HCT116 (cell line): ENCODE data around the gene STON2. TPM values are rescaled to one million over a fixed set of nuclear protein-coding genes. Genes with fewer than 3 reads are reported as not detected.

Experiments used
- ATAC-seq: fragments of 200-7000 bp; cut with Tn5 transposase; 2 replicates; pipeline ENCODE4 v1.9.1; 2020; ENCODE audit warnings: mild to moderate bottlenecking, moderate library complexity
- BruUV-seq: library from RNA; stranded (reverse); fragments of 400-500 nt; replicated peaks from 2 replicates; lab custom pipeline; 2021; lab: Mats Ljungman, UMichigan
- CTCF ChIA-PET: fragments of 300-600 bp; sonication (Branson Sonifier 250); formaldehyde crosslinking; loops from one replicate; lab custom pipeline; 2021; ENCODE audit warnings: antibody characterized with exemption; lab: Charles Lee
- POLR2A ChIA-PET: fragments of 300-600, 350-600 bp; sonication (Branson Sonifier 250); formaldehyde crosslinking; loops from one replicate; lab custom pipeline; 2021; ENCODE audit warnings: antibody characterized with exemption; lab: Charles Lee
- RAD21 ChIA-PET, 2 experiments: fragments of 300-600 bp; sonication (Branson Sonifier 250); formaldehyde crosslinking; loops; one replicate each; lab custom pipeline; 2023; ENCODE audit warnings: low total read pairs in 2 of 2; ENCODE audit not compliant: uncharacterized antibody in 2 of 2, unreplicated experiment in 2 of 2, low non-redundant PET in 1 of 2; lab: Charles Lee
- DNase-seq: peaks from one replicate; pipeline ENCODE4 v3.0.0-alpha.2; 2010; ENCODE audit warnings: low read depth, low spot score
- H2AFZ ChIP-seq: fragments of 200-600 bp; shearing (Covaris generic), sonication (generic); 2 replicates; pipeline ENCODE4 v1.6.1; 2017; ENCODE audit warnings: low read depth, mixed run types, mixed read lengths, antibody characterized with exemption, low read length; ENCODE audit not compliant: poor library complexity, severe bottlenecking
- H3K27ac ChIP-seq: 2 replicates; pipeline ENCODE4 v1.5.1; 2012; ENCODE audit warnings: low read depth, low read length
- H3K27me3 ChIP-seq: fragments of 200-600 bp; sonication (generic); 2 replicates; pipeline ENCODE4 v1.6.1; 2016; ENCODE audit warnings: mixed run types, low read length, mixed read lengths; ENCODE audit not compliant: insufficient read depth
- H3K36me3 ChIP-seq, 2 experiments: fragments of 200-500 bp in 1 of 2; fragments of 200-600 bp in 1 of 2; sonication (Bioruptor generic) in 1 of 2; sonication (generic) in 1 of 2; 2 replicates each; pipeline versions ENCODE4 v1.5.1 to v1.6.1; 2014 to 2016; ENCODE audit warnings: low read length in 2 of 2, inconsistent platforms in 1 of 2, mixed read lengths in 1 of 2, mixed run types in 1 of 2; ENCODE audit not compliant: insufficient read depth in 2 of 2, control insufficient read depth in 1 of 2
- H3K4me1 ChIP-seq, 2 experiments: fragments of 200-600 bp in 1 of 2; sonication (generic) in 1 of 2; 2 replicates each; pipeline versions ENCODE4 v1.5.1 to v1.6.1; 2012 to 2017; ENCODE audit warnings: low read length in 2 of 2, inconsistent platforms in 1 of 2, mild to moderate bottlenecking in 1 of 2, mixed read lengths in 1 of 2, mixed run types in 1 of 2, moderate library complexity in 1 of 2; ENCODE audit not compliant: insufficient read depth in 2 of 2, control insufficient read depth in 1 of 2
- H3K4me2 ChIP-seq: fragments of 200-600 bp; sonication (generic); 2 replicates; pipeline ENCODE4 v1.6.1; 2017; ENCODE audit warnings: mixed run types, low read length, mixed read lengths
- H3K4me3 ChIP-seq, 2 experiments: fragments of 200-600 bp in 1 of 2; sonication (generic) in 1 of 2; replicated peaks in 1 of 2; 2 replicates each; pipeline ENCODE4 v1.5.1; 2011 to 2016; ENCODE audit warnings: low read length in 2 of 2, control low read depth in 1 of 2, low read depth in 1 of 2, mild to moderate bottlenecking in 1 of 2, mixed read lengths in 1 of 2, mixed run types in 1 of 2
- H3K79me2 ChIP-seq: fragments of 200-600 bp; sonication (generic); 2 replicates; pipeline ENCODE4 v1.6.1; 2017; ENCODE audit warnings: mild to moderate bottlenecking, mixed run types, low read length, moderate library complexity, mixed read lengths; ENCODE audit not compliant: insufficient read depth
- H3K9ac ChIP-seq: fragments of 200-600 bp; sonication (generic); 2 replicates; pipeline ENCODE4 v1.6.1; 2016; ENCODE audit warnings: low read length, mixed read lengths
- H3K9me2 ChIP-seq: fragments of 200-600 bp; sonication (generic), shearing (Covaris generic); 2 replicates; pipeline ENCODE4 v1.6.1; 2017; ENCODE audit warnings: mixed run types, mild to moderate bottlenecking, moderate library complexity; ENCODE audit not compliant: insufficient read depth
- H3K9me3 ChIP-seq, 2 experiments: fragments of 200-500 bp in 1 of 2; fragments of 200-600 bp in 1 of 2; sonication (Bioruptor generic) in 1 of 2; sonication (generic) in 1 of 2; 2 replicates each; pipeline ENCODE4 v1.6.1; 2014 to 2017; ENCODE audit warnings: low read length in 2 of 2, mixed read lengths in 2 of 2, inconsistent platforms in 1 of 2, low read depth in 1 of 2, mild to moderate bottlenecking in 1 of 2, mixed run types in 1 of 2, moderate library complexity in 1 of 2; ENCODE audit not compliant: control insufficient read depth in 1 of 2, insufficient read depth in 1 of 2
- H4K20me1 ChIP-seq: fragments of 200-600 bp; sonication (generic), shearing (Covaris generic); 2 replicates; pipeline ENCODE4 v1.6.1; 2017; ENCODE audit warnings: mixed run types, mild to moderate bottlenecking, moderate library complexity; ENCODE audit not compliant: insufficient read depth
- ATF3 ChIP-seq: IDR thresholded peaks from 2 replicates; pipeline ENCODE4 v1.6.1; 2012
- CEBPB ChIP-seq: IDR thresholded peaks from 2 replicates; pipeline ENCODE4 v1.6.1; 2012; ENCODE audit warnings: low read depth
- EGR1 ChIP-seq: IDR thresholded peaks from 2 replicates; pipeline ENCODE4 v1.6.1; 2012; ENCODE audit warnings: low read depth
- MAX ChIP-seq: IDR thresholded peaks from 2 replicates; pipeline ENCODE4 v1.6.1; 2012
- POLR2A ChIP-seq: IDR thresholded peaks from 2 replicates; pipeline ENCODE4 v1.7.0; 2011; ENCODE audit warnings: borderline replicate concordance; ENCODE audit not compliant: insufficient read depth, insufficient read length; ENCODE audit errors: extremely low read depth
- RAD21 ChIP-seq: IDR thresholded peaks from 2 replicates; pipeline ENCODE4 v1.6.1; 2012; ENCODE audit warnings: low read depth, mild to moderate bottlenecking
- SP1 ChIP-seq: IDR thresholded peaks from 2 replicates; pipeline ENCODE4 v1.6.1; 2012; ENCODE audit warnings: low read depth
- ZFX ChIP-seq: fragments of 450-650 bp; IDR thresholded peaks from 2 replicates; pipeline ENCODE4 v1.6.1; 2017
- ZNF274 ChIP-seq: fragments of 200-500 bp; sonication (Bioruptor generic); IDR thresholded peaks from 2 replicates; pipeline ENCODE4 v1.6.1; 2014; ENCODE audit warnings: mild to moderate bottlenecking, low read depth, low read length, inconsistent platforms
- intact Hi-C: fragments of 100-400 bp; cut with micrococcal nuclease; formaldehyde crosslinking; loops from 2 replicates; pipeline ENCODE4 v1.10.0; 2022
- total RNA-seq: library from RNA; stranded (reverse); gene quantifications from one replicate; pipeline ENCODE4 v1.2.1, GENCODE V29; 2021; ENCODE audit not compliant: unreplicated experiment

Gene STON2
- total RNA-seq, 1 experiment from 2014 or later: 4.1 TPM

GRCh38 chr14:81312289-81312876 is 87.7 kb downstream of the STON2 start:
- H3K79me2 ChIP-seq: no peaks in the 10 kb centered on the region
- H3K36me3 ChIP-seq: no peaks in the 10 kb centered on the region
- no peak overlapping the region for H3K4me2 ChIP-seq
- DNase-seq: no peak
- TF ChIP-seq SP1 (no peak), RAD21 (no peak), ZNF274 (no peak), CEBPB (no peak), POLR2A (no peak)
- intact Hi-C loops: no loop called here
- no peak overlapping the region for H3K9ac ChIP-seq
- ChIA-PET POLR2A (no interaction called here), CTCF (no interaction called here), RAD21 (no interaction called here)
- no TSS peak for BruUV-seq
- no peaks in the 10 kb centered on the region for H4K20me1 ChIP-seq
- no peak overlapping the region for H3K27ac ChIP-seq
- no peaks in the 10 kb centered on the region for H3K9me2 ChIP-seq
- no peaks in the 10 kb centered on the region for H3K4me1 ChIP-seq
- no peak overlapping the region for H3K4me3 ChIP-seq
- no peaks in the 10 kb centered on the region for H3K27me3 ChIP-seq
- no peak for ATAC-seq
- no peaks in the 10 kb centered on the region for H3K9me3 ChIP-seq
- H2AFZ ChIP-seq: no peak overlapping the region

- H3K9me3 ChIP-seq: no peaks in the 10 kb centered on the region
- no peak overlapping the region for H3K4me2 ChIP-seq
- no peak for DNase-seq
- no peak overlapping the region for H2AFZ ChIP-seq
- ChIA-PET POLR2A (no interaction called here), CTCF (no interaction called here), RAD21 (no interaction called here)
- H3K79me2 ChIP-seq: no peaks in the 10 kb centered on the region
- no peak for TF ChIP-seq EGR1
- no peak for TF ChIP-seq RAD21
- no peak for TF ChIP-seq MAX
- TF ChIP-seq ATF3: no peak
- no peak for TF ChIP-seq ZFX
- H3K9ac ChIP-seq: no peak overlapping the region
- H3K27me3 ChIP-seq: no peaks in the 10 kb centered on the region
- H3K27ac ChIP-seq: no peak overlapping the region
- H4K20me1 ChIP-seq: no peaks in the 10 kb centered on the region
- no peaks in the 10 kb centered on the region for H3K9me2 ChIP-seq
- H3K4me1 ChIP-seq: no peaks in the 10 kb centered on the region
- H3K36me3 ChIP-seq: no peaks in the 10 kb centered on the region
- intact Hi-C loops: no loop called here
- no peak for ATAC-seq
- H3K4me3 ChIP-seq: no peak overlapping the region
- BruUV-seq: no TSS peak
These were observed 88.3 kb downstream of the STON2 start for GRCh38 chr14:81311778-81312177.
